ENCODE measurements around the gene SEMA6A.
"Not testable (repeated sequence)": the region's sequence is repeated elsewhere in the genome, so short reads cannot be mapped to it uniquely, and the experiment has no call there.

SEMA6A gene

DNA sequence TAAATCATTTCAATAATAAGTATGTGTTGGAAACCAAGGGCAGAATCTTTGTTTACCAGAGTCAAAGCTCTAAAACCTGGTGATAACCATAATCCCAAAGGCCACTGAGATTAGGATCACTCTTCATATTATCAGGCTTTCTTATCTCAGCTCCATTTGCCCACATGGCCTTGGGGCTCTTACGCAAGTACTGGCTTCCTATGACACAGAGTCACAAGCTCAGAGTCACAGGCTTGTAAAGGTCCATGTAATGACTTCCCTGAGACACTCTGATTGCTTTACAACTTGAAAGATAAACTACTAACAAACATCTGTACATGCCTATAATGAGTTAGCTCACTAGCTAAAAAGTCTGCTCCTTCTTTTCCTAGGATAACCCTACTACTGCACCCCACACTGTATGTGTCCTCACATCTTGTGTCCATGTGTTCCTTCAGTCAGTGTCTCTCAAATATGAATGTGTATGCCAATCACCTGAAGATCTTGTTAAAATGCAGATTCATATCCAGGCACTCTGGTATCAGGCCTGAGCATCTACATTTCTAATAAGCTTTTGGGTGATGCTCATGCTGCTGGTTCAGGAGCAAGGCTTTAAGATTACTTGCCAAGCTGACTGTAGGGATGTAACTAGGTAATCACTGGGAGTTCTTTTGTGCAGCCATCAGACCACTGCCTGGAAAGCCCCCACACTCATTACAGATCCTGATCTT lies 28.4 kb downstream of the SEMA6A start:
- FAIRE-seq, result peak; percentile 93

DNA sequence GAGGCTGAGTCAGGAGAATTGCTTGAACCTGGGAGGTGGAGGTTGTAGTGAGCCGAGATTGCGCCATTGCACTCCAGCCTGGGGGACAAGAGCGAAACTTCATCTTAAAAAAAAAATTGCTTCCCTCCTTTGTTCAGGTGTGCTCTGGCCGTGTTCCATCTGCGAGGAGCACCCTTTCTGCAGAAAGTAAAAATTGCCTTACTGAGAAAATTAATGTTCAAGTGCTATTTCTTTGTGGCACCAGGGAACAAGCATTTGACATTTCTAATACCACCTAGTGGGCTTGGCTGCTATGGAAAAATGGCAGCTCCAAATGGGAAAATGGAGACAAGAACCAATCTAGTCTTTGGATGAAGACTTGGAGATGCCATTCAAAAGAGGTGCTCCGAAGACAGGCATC lies 29.2 kb downstream of the SEMA6A start:
- FAIRE-seq, result not testable (repeated sequence)

DNA sequence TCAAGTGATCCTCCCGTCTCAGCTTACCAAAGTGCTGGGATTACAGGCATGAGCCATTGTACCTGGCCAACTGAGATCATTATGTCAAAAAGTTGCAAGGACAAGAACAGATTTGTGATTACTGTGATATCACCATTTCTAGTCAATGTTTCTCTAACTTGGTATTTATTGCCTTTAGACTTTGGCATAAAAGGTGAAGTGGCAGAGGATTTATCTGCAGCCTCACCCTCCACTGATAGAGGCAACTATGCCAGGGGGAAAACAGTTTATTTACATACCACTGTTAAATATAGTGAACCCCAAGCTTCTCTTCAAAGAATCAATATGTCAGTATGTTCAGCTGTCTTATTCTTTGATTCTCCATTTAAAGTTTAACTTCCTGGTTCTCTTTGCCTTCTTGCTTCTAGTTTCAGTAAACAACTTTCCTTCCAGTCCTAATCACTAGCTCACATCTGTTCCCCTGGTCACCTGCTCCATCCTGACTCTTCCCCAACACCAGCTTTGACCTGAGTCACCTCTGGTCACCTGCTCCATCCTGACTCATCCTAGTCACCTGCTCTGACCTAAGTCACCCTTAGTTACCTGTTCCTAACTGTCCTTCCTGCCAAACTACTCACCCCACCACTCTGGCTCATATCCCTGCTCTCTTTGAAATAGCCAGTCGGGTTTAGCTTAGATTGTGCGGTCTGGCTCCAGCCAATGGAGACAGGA lies 29.9 kb downstream of the SEMA6A start:
- peak; percentile 87 for FAIRE-seq

DNA sequence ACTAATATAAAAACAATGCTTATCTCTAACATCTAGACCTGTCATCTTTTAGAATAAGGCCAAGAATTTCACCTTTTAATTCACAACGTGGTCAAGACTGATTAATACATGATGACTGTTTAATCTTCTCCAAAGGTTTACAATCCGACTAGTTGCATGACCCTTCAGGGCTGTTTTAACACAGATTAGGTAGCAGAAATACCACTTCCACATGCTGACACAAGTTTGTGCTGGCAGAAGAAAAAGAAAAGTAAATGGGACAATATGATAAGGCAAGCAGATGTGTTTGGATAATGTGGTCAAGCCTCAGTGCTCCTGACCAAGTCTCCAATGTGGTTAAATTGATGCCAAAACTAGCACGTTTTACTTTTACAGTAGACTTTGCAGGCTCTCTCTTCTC lies 31.1 kb downstream of the SEMA6A start:
- no peak for FAIRE-seq

DNA sequence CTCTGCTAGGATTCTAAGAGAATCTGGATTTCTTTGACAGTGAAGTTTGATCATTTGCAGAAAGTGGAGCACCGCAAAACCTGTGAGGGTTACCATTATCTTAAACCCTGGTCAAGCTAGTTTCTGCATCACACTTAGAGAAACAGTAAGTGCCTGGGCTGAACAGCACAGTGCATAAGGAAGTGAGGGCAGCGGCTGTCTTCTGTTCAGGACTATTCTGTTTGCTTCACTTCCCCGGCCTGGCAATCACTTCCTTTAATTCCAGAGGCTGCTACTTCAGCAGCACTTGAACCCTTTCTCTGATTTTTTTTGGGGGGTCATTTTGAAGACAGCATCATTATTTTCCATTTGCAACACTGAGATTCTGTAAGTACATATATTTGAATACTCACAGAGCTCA lies 32.0 kb downstream of the SEMA6A start:
- no peak for FAIRE-seq

DNA sequence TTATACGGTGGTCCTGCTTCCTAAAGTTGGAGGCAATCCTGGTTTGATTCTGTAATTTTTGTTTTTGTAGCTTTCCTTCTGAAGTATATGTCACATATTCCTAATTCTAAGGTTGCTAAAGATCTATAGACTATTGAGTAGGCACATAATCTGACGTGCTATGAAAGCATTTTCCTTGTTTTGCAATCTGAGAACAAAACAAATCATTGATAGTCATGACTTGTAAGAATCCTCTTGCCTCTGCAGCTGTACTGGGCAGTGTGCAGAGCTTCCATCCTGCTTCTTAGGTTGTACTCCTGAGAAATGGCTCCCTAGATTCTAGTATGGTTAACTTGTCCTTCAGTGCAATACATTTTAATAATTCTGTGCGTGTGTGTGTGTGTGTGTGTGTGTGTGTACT lies 35.4 kb downstream of the SEMA6A start:
- FAIRE-seq, result no peak

DNA sequence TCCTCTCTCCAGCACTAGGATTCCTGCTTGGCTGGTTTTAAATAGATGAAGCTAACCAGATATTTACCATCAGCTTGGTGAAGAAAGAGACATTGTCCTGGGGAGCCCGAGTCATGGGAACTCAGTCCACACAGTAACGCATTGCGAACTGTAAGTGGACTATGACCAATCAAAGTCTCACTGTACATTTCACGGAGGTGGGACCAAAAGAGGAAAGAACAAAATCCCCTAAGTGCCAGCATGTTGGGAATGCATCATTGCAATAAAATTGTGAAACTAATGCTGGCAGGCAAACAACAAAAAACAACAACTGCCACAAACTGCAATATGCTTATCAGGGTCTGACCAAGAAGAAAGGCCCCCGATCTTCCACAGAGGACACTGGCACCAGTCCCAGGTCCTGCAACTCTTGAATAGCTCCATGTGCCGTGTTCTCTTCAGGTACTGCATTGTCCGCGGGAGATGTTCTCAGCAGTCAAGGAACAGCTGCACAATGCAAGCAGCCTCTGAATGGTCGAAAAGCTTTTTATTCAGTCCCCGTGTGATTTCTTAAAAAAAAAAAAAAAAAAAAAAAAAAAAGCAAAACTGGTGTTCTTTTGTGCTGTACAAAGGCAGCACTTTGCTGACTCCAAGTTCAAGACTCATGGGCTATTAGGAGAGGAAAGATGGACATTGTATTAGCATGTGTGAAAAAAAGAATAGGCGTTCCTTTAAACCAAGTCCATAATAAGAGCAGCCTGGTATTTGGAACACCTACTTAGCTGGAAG lies 38.1 kb downstream of the SEMA6A start:
- FAIRE-seq, result no peak

DNA sequence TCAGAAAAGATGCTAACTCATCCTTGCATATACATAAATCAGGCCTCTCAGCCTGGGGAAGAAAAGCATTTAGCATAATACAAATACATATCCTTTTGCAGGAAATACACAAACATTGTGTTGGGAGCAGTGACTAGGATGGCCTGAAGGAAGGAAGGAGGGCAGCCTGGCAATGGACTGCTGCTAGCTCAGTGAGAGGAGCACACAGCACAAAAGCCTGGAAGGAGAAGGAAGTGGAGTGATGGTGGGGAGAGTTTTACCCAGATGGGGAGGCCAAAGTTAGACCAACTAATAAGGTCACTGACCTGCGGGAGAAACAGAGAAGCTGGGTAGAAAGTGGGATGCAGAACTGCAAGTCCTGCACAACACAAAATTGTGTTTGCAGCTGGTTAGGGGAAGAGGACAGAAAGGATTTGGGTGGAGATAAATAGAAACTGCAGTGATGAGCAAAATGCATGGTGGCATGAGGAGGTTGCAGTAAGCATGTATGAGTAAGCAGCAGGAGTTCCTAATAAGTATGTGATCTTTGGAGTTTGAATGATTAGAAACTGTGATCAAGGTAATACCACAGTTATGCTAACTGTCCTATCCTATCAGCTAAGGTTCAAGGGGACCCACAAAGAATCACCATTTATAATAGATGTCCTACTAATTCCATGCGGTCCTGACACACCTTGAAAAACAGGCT lies 39.5 kb downstream of the SEMA6A start:
- FAIRE-seq, result no peak

DNA sequence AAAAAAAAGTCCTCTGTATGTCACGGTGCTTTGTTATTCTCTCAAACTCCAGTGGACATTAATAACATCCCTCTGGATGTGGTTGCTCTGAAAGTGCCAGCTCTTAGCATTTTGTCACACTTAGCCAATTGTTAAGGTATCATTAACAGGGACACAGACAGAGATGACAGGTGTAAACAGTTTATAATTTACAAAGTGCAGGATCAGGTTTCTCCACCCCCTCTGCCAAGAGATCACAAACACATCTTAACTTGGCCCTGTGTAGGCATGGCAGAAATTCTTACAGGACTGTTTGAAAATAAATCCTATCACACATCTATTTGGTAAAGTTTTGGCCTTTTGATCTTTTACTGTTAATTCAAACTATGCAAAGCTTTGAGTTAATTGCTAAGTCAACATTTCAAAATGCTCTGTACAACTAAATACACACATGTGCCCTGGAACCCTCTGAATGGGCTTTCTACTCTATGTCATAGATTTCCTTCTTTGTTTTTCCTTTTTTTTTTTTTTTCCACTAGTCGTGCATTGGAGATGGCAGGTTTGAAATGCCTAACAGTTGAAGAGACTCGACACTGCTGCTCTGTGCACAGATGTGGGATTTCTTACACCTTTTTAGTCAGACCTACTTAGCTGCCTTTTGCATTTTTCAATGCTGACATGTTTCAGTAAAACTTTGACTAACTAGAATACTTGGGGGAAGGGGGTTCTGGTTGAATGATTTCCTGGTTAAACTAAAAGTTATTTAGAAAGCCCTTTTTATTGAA lies 41.7 kb downstream of the SEMA6A start:
- FAIRE-seq, result no peak

DNA sequence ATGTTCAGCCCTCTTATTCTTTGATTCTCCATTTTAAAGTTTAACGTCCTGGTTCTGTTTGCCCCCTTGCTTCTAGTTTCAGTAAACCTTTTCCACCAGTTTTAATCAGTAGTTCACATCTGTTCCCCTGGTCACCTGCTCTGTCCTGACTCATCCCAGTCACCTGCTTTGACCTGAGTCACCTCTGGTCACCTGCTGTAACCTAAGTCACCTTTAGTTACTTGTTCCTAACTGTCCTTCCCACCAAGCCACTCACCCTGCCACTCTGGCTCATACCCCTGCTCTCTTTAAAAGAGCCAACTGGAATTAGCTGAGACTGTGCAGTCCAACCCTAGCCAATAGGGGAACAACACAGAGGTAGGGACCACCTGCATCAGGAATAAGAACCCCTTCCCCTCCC lies 43.0 kb downstream of the SEMA6A start:
- no peak for FAIRE-seq

DNA sequence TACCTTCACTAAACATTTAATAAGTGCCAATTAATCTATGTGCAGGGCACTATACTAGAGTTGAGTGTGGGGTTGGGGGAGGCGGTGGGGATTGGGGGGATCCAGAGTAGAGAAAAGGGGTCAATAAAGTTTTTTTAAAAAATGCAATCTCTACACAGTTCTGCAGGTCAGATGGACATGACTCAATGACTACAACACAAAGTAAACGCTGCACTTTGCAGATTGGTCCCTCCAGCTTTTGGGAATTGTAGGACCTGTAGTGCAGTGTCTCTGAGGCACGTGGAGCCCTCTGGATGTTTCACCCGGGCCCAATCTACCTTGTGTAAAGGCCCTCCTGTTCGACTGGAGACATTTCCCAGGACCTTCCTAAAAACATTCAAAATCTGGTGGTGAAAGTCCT lies 43.5 kb downstream of the SEMA6A start:
- no peak for FAIRE-seq

DNA sequence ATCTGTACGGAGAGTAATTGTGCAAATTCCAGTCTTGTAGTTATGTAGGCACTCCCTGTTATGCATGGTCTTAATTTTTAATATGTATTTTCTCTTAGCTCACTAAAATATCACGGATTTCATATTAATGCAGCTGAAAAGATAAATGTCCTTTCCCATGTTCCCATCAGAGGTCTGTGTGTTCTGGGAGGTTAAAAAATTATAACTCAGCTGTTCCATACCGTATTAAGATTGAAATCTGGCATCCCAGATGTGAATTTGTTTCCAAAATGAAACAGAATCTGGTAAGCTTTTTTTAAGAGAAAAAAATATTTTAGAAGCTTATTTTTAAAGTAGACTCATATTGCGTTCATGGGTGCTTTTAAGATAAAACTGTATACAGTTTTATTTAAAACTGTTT lies 44.3 kb downstream of the SEMA6A start:
- no peak for FAIRE-seq

DNA sequence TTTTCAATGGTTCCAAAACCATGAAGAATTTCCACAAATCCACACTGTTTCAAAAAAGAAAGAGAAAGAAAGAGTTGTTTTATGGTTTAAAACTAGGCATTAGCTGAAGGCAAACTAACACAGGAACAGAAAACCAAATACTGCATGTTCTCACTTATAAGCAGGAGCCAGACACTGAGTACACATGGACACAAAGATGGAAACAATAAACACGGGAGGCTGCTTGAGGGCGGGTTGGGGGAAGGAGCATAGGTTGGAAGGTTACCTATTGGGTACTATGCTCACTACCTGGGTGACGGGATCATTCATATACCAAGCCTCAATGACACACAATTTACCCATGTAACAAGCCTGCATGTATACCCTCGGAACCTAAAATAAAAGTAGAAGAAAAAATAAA lies 45.0 kb downstream of the SEMA6A start:
- FAIRE-seq, result no peak

DNA sequence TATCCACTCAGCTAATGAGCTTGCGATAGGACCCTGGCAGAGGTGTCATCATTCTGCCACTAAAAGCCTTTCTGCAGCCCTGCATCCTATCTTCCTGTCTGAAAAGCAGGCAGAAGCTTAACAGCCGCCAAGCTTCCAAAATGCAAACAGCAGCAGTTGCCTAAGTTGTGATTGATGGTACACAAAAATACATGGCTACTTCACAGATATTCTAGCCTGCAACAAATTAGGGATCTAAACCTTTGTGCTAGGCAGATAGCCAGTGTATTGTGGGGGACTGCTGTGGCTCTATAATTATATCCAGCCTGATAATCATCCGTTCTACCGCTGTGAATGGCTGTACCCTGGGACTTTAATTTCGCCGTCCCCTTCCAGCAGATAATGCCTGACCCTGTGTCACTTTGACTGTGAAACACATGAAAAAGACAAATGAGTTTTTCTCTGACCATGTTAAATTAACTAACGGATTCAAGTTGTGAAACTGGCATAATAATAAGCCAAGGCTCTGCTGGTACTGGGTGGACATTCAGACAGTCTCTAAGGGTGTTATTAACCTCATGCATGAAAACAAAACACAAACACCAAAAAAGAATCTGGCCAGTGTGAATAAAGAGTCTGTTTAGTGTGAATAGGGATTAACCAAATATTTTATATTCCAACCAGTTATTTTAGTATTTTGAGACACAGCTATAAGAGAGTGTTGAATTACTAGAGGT lies 45.9 kb downstream of the SEMA6A start:
- FAIRE-seq, result no peak

DNA sequence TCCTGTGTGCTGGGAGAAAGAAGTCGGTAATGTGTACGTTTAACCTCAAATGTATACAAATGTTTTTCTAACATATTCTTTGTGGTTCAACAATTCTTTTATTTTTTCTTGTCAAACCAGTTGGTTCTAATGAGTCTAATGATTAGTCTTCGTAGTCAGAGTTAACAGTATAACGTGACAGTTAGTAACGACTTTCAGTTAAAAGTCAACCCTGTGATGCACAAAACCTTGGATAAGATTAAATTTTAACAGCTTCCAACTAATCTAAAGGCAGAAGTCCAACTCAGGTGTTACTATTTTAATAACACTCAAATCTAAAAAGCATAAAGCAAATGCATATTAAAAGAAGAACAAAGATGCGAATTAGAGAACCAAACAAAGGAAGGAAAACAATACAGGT lies 47.0 kb downstream of the SEMA6A start:
- FAIRE-seq, result no peak

DNA sequence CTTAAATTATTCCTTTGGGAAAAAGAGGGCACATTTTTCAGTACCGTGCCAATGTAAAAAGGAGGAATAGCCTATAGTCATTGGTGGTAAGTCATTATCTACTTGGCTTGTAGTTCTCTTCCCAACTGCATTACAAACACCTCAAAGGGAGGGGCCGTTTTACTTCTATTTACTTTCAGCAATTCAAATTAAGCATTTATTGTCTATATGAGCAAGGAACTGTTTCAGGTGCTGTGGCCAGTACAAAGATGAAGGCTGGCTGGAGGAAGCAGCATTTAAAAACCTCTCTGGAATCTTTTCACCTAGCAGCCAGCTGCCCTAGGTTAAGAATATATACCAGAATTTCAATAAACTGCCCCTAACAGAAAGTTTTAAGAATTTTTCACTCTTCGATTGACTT lies 48.9 kb downstream of the SEMA6A start:
- FAIRE-seq, result no peak

DNA sequence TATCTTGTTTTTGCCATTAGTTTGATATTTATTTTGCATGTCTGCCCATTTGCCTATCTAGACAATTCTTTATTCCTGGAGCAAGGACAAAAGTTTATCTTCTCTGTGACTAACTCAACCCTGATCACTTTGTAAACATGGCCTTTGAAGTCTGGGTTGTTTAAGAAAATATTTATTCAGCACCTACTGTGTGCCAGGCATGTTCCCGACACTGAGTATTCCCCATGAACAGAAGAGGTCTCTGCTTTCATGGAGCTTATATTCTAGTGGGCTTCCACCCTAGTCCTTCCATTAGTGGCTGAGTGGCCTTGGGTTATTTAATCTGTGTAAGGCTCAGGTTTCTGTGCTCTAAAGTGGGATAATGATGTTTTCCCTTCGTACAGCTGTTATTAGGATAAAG lies 49.7 kb downstream of the SEMA6A start:
- FAIRE-seq, result no peak

DNA sequence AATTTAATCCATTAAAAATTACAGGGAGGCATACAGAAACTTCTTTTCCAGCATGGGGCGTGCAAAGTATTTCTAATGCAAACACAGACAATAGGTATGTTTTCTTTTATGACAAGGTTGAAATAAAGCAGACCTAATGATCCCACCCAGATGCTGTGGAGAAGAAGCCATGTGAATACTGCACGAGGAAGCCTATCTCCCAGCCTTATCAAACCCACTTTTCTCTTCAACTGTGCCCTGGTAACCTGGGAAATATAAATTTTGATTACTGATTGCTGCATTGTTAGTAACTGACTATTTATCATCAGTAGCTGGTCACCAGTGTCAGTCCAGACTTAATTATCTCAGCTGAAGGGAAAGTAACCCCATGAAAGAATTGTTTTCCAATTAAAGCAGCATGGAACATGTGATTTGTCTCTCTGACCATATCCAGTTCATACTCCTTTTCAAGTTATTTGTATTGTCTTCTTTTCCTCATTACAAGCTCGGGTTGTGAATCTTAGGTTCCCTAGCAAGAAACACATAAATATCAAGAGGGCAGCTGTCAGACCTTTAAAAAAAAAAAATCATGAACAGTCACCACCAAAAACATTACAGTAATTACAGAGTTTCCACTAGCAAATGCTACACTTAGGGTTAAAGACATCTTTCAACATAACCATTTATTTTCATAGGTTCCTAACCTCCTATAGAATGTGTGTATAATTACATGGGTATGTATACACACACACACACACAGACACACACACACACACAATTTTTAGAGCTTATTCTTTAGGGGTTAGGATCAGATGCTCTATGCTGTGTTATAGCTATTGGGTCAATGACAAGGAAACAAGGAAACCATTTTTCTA lies 50.3 kb downstream of the SEMA6A start:
- no peak for FAIRE-seq

DNA sequence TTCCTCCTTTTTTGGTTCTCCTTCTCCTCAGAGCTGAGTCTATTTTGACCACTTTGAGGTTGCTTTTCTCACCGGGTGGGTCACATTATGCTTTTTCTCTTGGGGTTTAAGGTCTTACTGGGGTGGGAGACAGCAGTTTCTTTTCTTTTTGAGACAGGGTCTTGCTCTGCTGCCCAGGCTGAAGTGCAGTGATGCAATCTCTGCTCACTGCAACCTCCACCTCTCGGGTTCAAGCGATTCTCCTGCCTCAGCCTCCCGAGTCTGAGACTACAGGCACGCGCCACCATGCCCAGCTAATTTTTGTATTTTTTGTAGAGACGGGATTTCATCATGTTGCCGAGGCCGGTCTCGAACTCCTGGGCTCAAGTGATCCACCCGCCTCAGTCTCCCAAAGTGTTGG lies 51.4 kb downstream of the SEMA6A start:
- not testable (repeated sequence) for FAIRE-seq

DNA sequence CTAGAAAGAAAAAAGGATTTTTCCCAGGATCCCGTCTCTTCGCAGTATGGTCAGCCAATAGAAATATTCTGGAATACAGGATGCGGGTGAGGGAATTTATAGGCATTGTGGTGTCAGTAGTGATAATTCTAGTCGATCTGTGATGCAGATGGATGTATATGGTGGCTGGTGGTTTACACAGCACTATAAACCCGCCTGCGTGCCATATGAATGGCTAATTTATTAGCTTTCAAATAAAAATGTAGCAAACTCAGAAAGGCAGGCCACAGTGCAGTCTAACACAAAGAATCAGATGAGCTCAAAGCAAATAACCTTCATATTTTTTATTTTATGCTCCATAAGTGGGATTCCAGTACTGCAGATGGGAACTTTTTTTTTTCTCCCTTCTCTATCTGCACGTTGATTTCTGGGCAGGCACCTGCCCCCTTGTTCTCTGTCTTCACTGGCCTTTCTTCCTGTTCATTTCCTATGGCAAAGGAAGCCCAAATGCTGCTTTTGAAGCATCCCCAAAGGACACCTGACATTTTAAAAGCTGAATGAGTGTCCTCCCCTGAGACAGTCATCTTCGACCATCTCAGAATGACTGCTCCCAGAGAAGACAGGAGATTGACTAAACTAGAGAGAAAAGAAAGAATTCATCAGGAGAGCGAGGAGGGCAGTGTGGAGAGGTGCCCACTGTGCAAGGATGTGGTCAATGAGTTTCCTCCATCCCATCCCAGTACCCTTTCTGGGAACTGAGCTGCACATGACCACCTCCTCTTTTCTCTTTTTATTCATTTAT lies 52.1 kb downstream of the SEMA6A start:
- no peak for FAIRE-seq

All from colon (tissue), 2 donors.